OCI-LY1 (cell line): Measurements from ENCODE around the gene EMC8.
"Not testable (repeated sequence)": the region's sequence is repeated elsewhere in the genome, so short reads cannot be mapped to it uniquely, and the experiment has no call there.

ENCODE experiments used
- H2AFZ ChIP-seq: fragments of 200-600 bp; sonication (generic), shearing (Covaris generic); 2 replicates; pipeline ENCODE4 v1.6.0; 2014; ENCODE audit warnings: antibody characterized with exemption, mild to moderate bottlenecking, low read length
- H3F3A ChIP-seq: fragments of 200-600 bp; sonication (generic), shearing (Covaris generic); 2 replicates; pipeline ENCODE4 v1.6.0; 2014; ENCODE audit warnings: mild to moderate bottlenecking, antibody characterized with exemption, low read length, moderate library complexity; ENCODE audit not compliant: insufficient read depth
- H3K27ac ChIP-seq: fragments of 200-600 bp; sonication (generic); 2 replicates; pipeline ENCODE4 v1.5.1; 2014; ENCODE audit warnings: low read length, mixed run types, mild to moderate bottlenecking, low read depth; ENCODE audit not compliant: poor library complexity, severe bottlenecking
- H3K27me3 ChIP-seq: fragments of 200-600 bp; sonication (generic); 2 replicates; pipeline ENCODE4 v1.6.0; 2014; ENCODE audit warnings: antibody characterized with exemption, mild to moderate bottlenecking, low read length, moderate library complexity; ENCODE audit not compliant: insufficient read depth
- H3K36me3 ChIP-seq: fragments of 200-600 bp; sonication (generic); 2 replicates; pipeline ENCODE4 v1.6.1; 2014; ENCODE audit warnings: mild to moderate bottlenecking, antibody characterized with exemption, low read length, moderate library complexity, mixed read lengths; ENCODE audit not compliant: insufficient read depth
- H3K4me1 ChIP-seq: fragments of 200-600 bp; sonication (generic); 2 replicates; pipeline ENCODE4 v1.5.1; 2014; ENCODE audit warnings: mild to moderate bottlenecking, low read length, moderate library complexity; ENCODE audit not compliant: insufficient read depth, severe bottlenecking
- H3K4me2 ChIP-seq: fragments of 200-600 bp; sonication (generic), shearing (Covaris generic); 2 replicates; pipeline ENCODE4 v1.6.1; 2014; ENCODE audit warnings: low read length
- H3K4me3 ChIP-seq: fragments of 200-600 bp; sonication (generic); 2 replicates; pipeline ENCODE4 v1.5.1; 2014; ENCODE audit warnings: low read length, low read depth, mild to moderate bottlenecking, mixed read lengths; ENCODE audit not compliant: poor library complexity, severe bottlenecking
- H3K79me2 ChIP-seq: fragments of 200-600 bp; shearing (Covaris generic); 2 replicates; pipeline ENCODE4 v1.6.1; 2016; ENCODE audit warnings: mixed run types, low read length, mixed read lengths; ENCODE audit not compliant: insufficient read depth
- H3K9ac ChIP-seq: fragments of 200-600 bp; sonication (generic), shearing (Covaris generic); 2 replicates; pipeline ENCODE4 v1.6.1; 2014; ENCODE audit warnings: mild to moderate bottlenecking, low read length, mixed read lengths
- H3K9me2 ChIP-seq: fragments of 200-600 bp; sonication (generic), shearing (Covaris generic); 2 replicates; pipeline ENCODE4 v1.6.1; 2014; ENCODE audit warnings: low read depth, mild to moderate bottlenecking, low read length, mixed read lengths
- H3K9me3 ChIP-seq: fragments of 200-600 bp; shearing (Covaris generic); 2 replicates; pipeline ENCODE4 v1.6.1; 2014; ENCODE audit warnings: low read length, mixed read lengths
- H4K20me1 ChIP-seq: fragments of 200-600 bp; sonication (generic), shearing (Covaris generic); 2 replicates; pipeline ENCODE4 v1.6.0; 2016; ENCODE audit warnings: mild to moderate bottlenecking, low read length; ENCODE audit not compliant: insufficient read depth
- CTCF ChIP-seq: fragments of 200-600 bp; sonication (generic), shearing (Covaris generic); IDR thresholded peaks from 2 replicates; pipeline ENCODE4 v1.5.1; 2017; ENCODE audit warnings: mild to moderate bottlenecking, antibody characterized with exemption, low read length, moderate library complexity, mixed read lengths
- EZH2 ChIP-seq: fragments of 200-600 bp; sonication (generic), shearing (Covaris generic); IDR thresholded peaks from 2 replicates; pipeline ENCODE4 v1.8.0; 2017; ENCODE audit warnings: borderline replicate concordance, mixed run types, mild to moderate bottlenecking, antibody characterized with exemption, low read length, moderate library complexity, mixed read lengths

Gene EMC8

GRCh38 chr16:85838381-85838780 lies 39.0 kb upstream of the EMC8 start:
- no peak overlapping the region for H3K4me3 ChIP-seq
- no peaks in the 10 kb centered on the region for H3F3A ChIP-seq
- H3K27me3 ChIP-seq, result peaks cover 4% of the 10 kb centered on the region; the same call in 1 of the 2 replicates
- no peaks in the 10 kb centered on the region for H3K9me3 ChIP-seq
- H3K9me2 ChIP-seq, result no peaks in the 10 kb centered on the region
- H3K36me3 ChIP-seq, result no peaks in the 10 kb centered on the region
- TF ChIP-seq CTCF (no peak), EZH2 (no peak)
- no peak overlapping the region for H2AFZ ChIP-seq
- H3K9ac ChIP-seq, result no peak overlapping the region
- no peak overlapping the region for H3K4me2 ChIP-seq
- H3K4me1 ChIP-seq, result no peaks in the 10 kb centered on the region
- H3K27ac ChIP-seq, result no peak overlapping the region
- no peaks in the 10 kb centered on the region for H4K20me1 ChIP-seq
- H3K79me2 ChIP-seq, result no peaks in the 10 kb centered on the region

- not testable (repeated sequence) for H3K9me3 ChIP-seq, H4K20me1 ChIP-seq, H3K36me3 ChIP-seq, H3K4me3 ChIP-seq, H3K79me2 ChIP-seq, H3K4me2 ChIP-seq, H3K27ac ChIP-seq, H2AFZ ChIP-seq, H3K9me2 ChIP-seq, H3K4me1 ChIP-seq, H3K27me3 ChIP-seq, H3F3A ChIP-seq, H3K9ac ChIP-seq
Observed at GRCh38 chr16:85837654-85838053, 38.3 kb upstream of the EMC8 start.

GRCh38 chr16:85836706-85837582 lies 37.6 kb upstream of the EMC8 start:
- no peak overlapping the region for H3K4me2 ChIP-seq
- no peaks in the 10 kb centered on the region for H3K9me3 ChIP-seq
- no peaks in the 10 kb centered on the region for H4K20me1 ChIP-seq
- no peak overlapping the region for H2AFZ ChIP-seq
- peaks cover 14% of the 10 kb centered on the region for H3K4me1 ChIP-seq
- no peaks in the 10 kb centered on the region for H3K27me3 ChIP-seq
- no peaks in the 10 kb centered on the region for H3K36me3 ChIP-seq
- H3F3A ChIP-seq, result no peaks in the 10 kb centered on the region
- H3K9ac ChIP-seq, result no peak overlapping the region
- no peak overlapping the region for H3K27ac ChIP-seq
- no peaks in the 10 kb centered on the region for H3K9me2 ChIP-seq
- TF ChIP-seq CTCF, result no peak
- no peak for TF ChIP-seq EZH2
- no peak overlapping the region for H3K4me3 ChIP-seq
- H3K79me2 ChIP-seq, result no peaks in the 10 kb centered on the region
